BJ (cell line): ENCODE measurements around the gene MTNR1A. TPM values are rescaled to one million over a fixed set of nuclear protein-coding genes. Genes with fewer than 3 reads are reported as not detected.

Experiments
- CTCF ChIA-PET: fragments of 350-600 bp; formaldehyde crosslinking; extraction: SDS; loops from one replicate; lab custom pipeline; 2021; ENCODE audit warnings: antibody characterized with exemption, inconsistent platforms; lab: Yijun Ruan, JAX
- POLR2A ChIA-PET: fragments of 300-600 bp; sonication (Branson Sonifier 250); formaldehyde crosslinking; extraction: SDS; loops from one replicate; lab custom pipeline; 2021; ENCODE audit warnings: antibody characterized with exemption; lab: Charles Lee
- DNase-seq: peaks from one replicate; pipeline ENCODE4 v3.0.0-alpha.2; 2011; ENCODE audit warnings: low read depth
- H3K27me3 ChIP-seq: 2 replicates; pipeline ENCODE4 v1.6.0; 2011; ENCODE audit warnings: low read length; ENCODE audit not compliant: control insufficient read depth, insufficient read depth
- H3K36me3 ChIP-seq: 2 replicates; pipeline ENCODE4 v1.5.1; 2011; ENCODE audit warnings: low read length; ENCODE audit not compliant: control insufficient read depth, insufficient read depth
- H3K4me3 ChIP-seq: 2 replicates; pipeline ENCODE4 v1.5.1; 2011; ENCODE audit warnings: low read depth, mild to moderate bottlenecking, control low read depth, low read length
- CTCF ChIP-seq: IDR thresholded peaks from 2 replicates; pipeline ENCODE4 v1.5.1; 2011; ENCODE audit warnings: low read depth, mild to moderate bottlenecking, control low read depth, inconsistent platforms, low read length, moderate library complexity; ENCODE audit not compliant: insufficient read depth
- polyA minus RNA-seq: library from RNA; depleted of rRNA, polyadenylated mRNA; stranded (reverse); fragments of >200 nt; gene quantifications from 2 replicates; pipeline ENCODE4 v1.2.3, GENCODE V29; 2011; rRNA and poly(A)+ RNA removed
- polyA plus RNA-seq: library from polyadenylated mRNA; depleted of rRNA; stranded (reverse); fragments of >200 nt; gene quantifications from 2 replicates; pipeline ENCODE4 v1.2.3, GENCODE V29; 2011; rRNA removed

Gene MTNR1A
- polyA plus RNA-seq (0.06 TPM in 1 of 2 replicates, not detected in the other), polyA minus RNA-seq (0.57 TPM in 1 of 2 replicates, not detected in the other)

GRCh38 chr4:186554914-186555827 is at the start of gene MTNR1A:
TSS of gene MTNR1A (minus strand) at chr4:186555567. CDS start at chr4:186555365, 202 bp downstream.
- peak within 1 kb of the TSS; percentile 27 for H3K4me3 ChIP-seq
- DNase-seq: no peak
- POLR2A ChIA-PET: no interaction called here
- CTCF ChIA-PET: no interaction called here
- TF ChIP-seq CTCF: no peak
- peaks cover 6% of the 10 kb centered on the region for H3K27me3 ChIP-seq
- no peaks in the 10 kb centered on the region for H3K36me3 ChIP-seq

GRCh38 chr4:186604124-186604807 is 48.9 kb upstream of the MTNR1A start:
- no peak for DNase-seq
- no peaks in the 10 kb centered on the region for H3K27me3 ChIP-seq
- CTCF ChIA-PET: interaction anchor here (1.1 to 1.4 kb wide), 2 partner anchors 15 to 17 kb away, joined by 4 read pairs; no protein-coding TSS in a partner anchor
- peaks cover 45% of the 10 kb centered on the region for H3K36me3 ChIP-seq
- H3K4me3 ChIP-seq: no peak overlapping the region
- POLR2A ChIA-PET: no interaction called here
- no peak for TF ChIP-seq CTCF

GRCh38 chr4:186602978-186603377 is 47.6 kb upstream of the MTNR1A start:
- TF ChIP-seq CTCF: no peak
- ChIA-PET POLR2A (no interaction called here), CTCF (no interaction called here)
- Histone ChIP-seq H3K36me3 (peaks cover 48% of the 10 kb centered on the region), H3K27me3 (no peaks in the 10 kb centered on the region), H3K4me3 (no peak overlapping the region)
- no peak for DNase-seq

- ChIA-PET POLR2A (no interaction called here), CTCF (interaction anchor here (1.2 to 1.6 kb wide), 3 partner anchors 11 to 21 kb away, joined by 3 to 5 read pairs (median 4); no protein-coding TSS in a partner anchor)
- no peak for TF ChIP-seq CTCF
- Histone ChIP-seq H3K27me3 (no peaks in the 10 kb centered on the region), H3K4me3 (no peak overlapping the region), H3K36me3 (peaks cover 55% of the 10 kb centered on the region)
- no peak for DNase-seq
These were observed 44.1 kb upstream of the MTNR1A start for GRCh38 chr4:186599483-186599882.

- POLR2A ChIA-PET: no interaction called here
- H3K36me3 ChIP-seq: peaks cover 50% of the 10 kb centered on the region
- H3K4me3 ChIP-seq: no peak overlapping the region
- no peak for DNase-seq
- TF ChIP-seq CTCF: no peak
- CTCF ChIA-PET: interaction anchor here (0.6 to 1.6 kb wide), 3 partner anchors 10 to 15 kb away, joined by 3 to 5 read pairs (median 3); no protein-coding TSS in a partner anchor
- no peaks in the 10 kb centered on the region for H3K27me3 ChIP-seq
These were observed 43.3 kb upstream of the MTNR1A start for GRCh38 chr4:186598686-186599085.
